Activated CD8-positive, alpha-beta memory T cell treated with anti-CD3 and anti-CD28 coated beads for 1 hour (primary cell): ENCODE results near the gene ECEL1.
"Not testable (repeated sequence)": the region's sequence is repeated elsewhere in the genome, so short reads cannot be mapped to it uniquely, and the experiment has no call there.

Source experiments
- DNase-seq, 2 donors: peaks; one replicate each; pipeline ENCODE4 v3.0.0-alpha.2; 2020; ENCODE audit warnings: low read depth in 1 of 2; ENCODE audit errors: extremely low read depth in 1 of 2

Gene ECEL1, protein sequence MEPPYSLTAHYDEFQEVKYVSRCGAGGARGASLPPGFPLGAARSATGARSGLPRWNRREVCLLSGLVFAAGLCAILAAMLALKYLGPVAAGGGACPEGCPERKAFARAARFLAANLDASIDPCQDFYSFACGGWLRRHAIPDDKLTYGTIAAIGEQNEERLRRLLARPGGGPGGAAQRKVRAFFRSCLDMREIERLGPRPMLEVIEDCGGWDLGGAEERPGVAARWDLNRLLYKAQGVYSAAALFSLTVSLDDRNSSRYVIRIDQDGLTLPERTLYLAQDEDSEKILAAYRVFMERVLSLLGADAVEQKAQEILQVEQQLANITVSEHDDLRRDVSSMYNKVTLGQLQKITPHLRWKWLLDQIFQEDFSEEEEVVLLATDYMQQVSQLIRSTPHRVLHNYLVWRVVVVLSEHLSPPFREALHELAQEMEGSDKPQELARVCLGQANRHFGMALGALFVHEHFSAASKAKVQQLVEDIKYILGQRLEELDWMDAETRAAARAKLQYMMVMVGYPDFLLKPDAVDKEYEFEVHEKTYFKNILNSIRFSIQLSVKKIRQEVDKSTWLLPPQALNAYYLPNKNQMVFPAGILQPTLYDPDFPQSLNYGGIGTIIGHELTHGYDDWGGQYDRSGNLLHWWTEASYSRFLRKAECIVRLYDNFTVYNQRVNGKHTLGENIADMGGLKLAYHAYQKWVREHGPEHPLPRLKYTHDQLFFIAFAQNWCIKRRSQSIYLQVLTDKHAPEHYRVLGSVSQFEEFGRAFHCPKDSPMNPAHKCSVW

DNA sequence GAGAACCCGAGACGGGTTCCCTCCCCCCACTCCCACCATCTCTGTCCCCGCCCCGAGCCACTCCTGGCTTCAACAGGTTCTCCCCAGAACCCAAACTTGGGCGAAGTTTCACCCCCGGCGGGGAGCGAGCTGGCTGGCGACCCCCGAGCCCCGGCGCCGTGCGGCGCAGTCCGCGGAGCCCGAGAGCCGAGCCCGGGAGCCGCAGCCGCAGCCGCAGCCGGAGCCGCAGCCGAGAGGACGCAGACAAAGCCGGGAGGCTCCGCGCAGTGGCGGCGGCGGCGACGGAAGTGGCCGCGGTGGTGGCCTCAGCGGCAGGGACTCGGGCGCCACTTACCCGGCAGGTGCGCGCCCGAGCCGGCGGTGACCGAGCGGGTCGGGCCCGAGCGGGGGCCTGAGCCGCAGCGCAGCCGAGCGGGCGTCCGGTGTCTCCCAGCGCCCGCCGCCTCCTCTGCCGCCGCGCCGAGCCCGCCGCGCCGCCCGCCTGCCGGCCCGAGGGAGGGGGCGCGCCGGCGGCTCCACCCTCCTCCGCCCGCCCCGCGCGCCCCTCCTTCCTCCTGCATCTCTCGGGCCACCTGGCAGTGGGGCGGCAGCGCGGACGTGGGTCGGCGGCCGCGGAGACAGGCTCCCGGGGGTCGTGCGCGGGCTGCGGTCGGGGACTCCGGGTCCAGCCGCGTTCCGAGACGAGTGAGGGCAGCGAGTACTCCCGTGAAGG, at the start of gene ECEL1:
Gene ECEL1, minus strand, starts transcription at position 450 of the 712 bp plus-strand sequence. CDS start 1,181 bp downstream, outside the sequence.
- DNase-seq: no peak

DNA sequence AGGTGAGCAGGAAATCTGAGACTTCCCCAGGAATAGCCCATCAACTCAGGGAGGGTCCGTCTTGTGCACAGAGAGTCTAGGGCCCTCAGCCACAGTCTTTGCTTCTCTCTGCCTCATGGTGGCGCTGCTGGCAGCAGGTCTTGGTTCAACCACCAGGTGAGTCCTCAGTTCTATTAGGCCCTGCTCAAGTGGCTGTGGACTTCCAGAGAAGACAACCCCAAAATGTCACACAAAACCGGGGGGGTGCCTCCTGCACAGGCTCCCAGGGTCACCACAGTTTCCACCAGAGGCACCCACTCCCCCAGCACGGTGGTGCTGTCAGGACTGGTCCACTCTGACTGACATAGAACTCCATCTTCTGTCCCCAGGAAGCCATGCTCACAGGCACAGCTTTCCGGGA, 49.4 kb upstream of the ECEL1 start:
- no peak for DNase-seq

DNA sequence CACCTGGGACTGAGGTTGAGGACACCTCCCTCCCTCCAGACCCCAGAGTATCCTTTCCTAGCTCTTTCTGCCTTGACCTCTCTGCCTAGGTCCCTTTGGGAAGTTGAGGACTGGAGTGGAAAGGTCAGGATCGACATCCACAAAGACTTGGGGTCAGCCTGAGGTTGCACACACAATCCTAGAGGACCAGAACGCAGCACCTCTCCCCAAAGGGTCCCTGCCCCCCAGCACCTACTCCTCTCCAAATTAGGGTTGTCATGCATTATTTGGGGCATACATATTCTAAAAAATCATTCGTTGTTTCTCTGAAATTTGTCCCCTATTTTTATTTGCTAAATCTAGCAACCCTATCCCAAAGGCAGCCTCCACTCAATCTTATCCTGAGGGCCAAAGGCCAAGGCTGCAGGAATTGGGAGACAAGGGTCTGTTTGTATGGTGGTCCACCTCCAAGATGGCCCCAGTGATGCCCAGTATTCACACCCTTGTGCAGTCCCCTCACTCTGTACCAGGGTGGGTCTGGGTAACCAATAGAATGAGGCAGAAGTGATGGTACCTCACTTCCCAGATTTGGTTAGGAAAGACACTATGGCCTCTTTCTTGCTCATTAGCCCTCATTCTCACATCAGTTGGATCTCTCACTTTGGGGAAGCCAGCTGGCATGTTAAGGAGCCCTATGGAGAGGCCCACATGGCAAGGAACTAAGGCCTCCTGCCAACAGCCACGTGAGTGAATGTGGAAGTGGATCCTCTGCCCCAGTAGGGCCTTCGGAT, 48.3 kb upstream of the ECEL1 start:
- no peak for DNase-seq

DNA sequence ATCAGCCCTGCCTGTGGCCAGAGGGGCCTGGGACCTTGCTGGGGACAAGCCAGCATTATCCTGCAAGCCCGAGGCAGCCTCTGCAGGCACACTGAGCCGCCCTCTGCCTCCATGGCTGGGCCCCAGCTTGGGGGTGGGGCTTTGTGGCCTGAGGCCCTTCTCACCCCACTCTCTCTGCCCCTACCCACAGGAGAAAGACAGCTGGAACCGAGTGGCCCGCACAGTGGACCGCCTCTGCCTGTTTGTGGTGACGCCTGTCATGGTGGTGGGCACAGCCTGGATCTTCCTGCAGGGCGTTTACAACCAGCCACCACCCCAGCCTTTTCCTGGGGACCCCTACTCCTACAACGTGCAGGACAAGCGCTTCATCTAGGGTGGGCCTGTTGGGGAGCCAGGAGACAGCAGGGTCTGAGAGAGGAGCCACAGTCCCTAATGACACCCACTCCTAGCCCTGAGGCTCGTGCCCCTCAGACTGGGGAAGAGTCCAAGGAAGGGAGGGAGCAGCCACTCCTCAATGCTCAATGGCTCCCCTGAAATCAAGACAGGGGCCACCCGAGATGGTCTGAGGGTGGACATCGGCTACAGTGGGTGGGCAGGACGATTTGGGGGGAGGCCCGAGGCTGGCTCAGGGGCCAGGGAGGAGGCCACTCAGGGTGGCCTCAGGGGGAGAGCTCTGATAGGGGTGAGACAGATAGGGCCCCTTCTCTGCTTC, 47.5 kb upstream of the ECEL1 start:
- DNase-seq: no peak

DNA sequence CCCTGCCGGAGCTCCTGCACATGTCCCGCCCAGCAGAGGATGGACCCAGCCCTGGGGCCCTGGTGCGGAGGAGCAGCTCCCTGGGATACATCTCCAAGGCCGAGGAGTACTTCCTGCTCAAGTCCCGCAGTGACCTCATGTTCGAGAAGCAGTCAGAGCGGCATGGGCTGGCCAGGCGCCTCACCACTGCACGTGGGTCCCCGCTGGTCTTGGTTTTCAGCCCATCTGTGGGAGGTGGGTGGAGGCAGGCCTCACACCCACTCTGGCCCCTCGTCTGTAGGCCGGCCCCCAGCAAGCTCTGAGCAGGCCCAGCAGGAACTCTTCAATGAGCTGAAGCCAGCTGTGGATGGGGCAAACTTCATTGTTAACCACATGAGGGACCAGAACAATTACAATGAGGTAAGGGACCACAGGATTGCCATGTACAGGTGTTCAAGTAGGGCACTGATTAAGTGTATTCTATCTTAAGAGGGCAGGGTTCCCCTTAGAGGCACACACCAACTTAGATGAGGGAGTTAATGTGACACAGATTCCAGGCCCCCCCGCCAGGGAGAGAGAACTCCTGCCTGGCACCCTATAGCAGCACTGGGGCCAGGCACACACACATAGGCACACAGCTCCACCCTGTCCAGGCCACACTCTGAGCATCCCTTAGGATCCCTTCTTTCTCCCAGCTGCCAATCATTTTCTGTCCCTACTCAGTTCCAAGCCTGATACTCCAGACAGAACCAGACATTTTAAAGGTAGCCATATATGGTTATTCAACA, 46.5 kb upstream of the ECEL1 start:
- DNase-seq: no peak

DNA sequence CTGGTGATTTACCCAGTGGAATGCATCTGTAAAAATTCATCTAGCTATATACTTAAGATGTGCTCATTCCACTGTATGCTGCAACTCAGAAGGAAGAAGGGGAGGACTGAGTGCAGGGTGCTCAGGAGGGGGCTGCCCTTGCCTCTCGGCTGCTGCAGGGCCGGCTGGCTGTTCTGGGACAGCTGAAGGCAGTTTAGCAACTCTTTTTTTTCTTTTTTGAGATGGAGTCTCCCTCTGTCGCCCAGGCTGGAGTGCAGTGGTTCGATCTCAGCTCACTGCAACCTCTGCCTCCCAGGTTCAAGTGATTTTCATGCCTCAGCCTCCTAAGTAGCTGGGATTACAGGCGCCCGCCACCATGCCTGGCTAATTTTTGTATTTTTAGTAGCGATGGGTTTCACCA, 45.2 kb upstream of the ECEL1 start:
- not testable (repeated sequence) for DNase-seq

DNA sequence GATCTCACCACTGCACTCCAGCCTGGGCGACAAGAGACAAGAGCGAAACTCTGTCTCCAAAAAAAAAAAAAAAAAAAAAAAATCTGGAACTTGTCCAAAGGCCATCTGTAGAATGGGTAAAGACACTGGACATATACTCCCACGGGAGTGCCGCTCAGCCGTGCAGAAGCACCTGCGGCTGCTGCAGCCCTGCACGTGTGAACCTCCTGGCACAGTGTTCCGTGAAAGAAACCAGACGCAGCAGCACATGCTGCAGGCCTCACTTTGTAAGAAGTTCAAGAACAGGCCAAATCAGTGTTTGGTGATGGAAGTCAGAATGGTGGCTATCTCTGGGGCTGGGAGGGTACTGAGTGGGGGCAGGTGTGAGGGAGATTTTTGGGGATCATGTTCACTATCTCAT, 44.8 kb upstream of the ECEL1 start:
- DNase-seq: no peak

DNA sequence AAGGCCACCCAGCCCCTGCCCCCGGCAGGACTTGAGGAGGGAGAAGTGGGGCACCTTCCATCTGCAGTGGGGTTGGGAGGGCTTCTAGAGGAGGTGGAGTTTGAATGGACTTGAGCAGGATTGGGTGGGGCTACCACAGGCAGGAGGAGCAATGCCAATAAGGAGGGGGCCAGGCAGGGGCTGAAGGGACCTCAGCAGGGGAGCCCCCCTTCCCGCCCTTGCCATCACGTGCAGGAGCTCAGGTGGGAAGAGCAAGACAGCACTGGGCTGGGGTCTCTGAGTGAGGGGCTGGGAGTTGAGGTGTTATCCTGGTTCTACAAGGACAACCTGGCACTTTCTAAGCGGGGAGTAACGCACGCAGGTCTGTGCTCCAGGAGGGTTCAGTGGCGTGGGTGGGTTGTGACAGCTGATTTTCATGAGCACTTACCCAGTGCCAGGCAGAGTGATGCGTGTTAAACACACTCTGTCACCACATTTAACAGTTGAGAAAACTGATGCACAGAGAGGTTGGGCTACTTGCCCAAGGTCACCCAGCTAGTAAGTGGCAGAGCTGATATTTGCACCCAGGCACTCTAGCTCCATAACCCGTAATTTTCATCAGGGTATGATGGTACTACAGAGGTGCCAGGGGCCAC, 43.1 kb upstream of the ECEL1 start:
- DNase-seq: no peak

DNA sequence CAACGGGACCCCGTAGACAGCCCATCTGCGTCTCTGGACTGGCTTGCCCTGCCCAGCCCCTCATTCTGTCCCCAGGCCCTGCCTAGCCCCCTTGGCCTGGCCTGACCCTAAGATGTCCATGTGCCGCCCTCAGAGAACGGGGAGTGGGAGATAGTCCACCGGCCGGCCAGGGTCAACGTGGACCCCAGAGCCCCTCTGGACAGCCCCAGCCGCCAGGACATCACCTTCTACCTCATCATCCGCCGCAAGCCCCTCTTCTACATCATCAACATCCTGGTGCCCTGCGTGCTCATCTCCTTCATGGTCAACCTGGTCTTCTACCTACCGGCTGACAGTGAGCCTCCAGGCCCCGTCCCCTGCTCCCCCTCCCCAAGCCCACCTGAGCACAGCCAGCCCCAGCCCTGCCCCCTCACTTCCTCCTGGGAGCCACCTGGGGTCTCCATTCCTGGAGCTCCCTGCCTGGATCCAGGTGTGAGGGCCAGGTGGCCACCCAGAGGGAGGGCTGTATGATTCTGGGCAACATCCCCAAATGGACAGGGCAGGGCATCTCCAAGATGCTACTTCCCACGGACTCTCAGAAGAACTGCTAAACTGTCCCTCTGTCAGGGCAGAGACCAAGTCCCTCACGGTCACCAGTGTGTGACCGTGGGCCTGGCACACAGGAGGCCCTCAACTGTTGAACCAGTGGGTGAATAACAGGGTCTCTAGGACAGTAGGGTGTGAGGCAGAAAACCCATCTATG, 42.3 kb upstream of the ECEL1 start:
- DNase-seq: no peak

DNA sequence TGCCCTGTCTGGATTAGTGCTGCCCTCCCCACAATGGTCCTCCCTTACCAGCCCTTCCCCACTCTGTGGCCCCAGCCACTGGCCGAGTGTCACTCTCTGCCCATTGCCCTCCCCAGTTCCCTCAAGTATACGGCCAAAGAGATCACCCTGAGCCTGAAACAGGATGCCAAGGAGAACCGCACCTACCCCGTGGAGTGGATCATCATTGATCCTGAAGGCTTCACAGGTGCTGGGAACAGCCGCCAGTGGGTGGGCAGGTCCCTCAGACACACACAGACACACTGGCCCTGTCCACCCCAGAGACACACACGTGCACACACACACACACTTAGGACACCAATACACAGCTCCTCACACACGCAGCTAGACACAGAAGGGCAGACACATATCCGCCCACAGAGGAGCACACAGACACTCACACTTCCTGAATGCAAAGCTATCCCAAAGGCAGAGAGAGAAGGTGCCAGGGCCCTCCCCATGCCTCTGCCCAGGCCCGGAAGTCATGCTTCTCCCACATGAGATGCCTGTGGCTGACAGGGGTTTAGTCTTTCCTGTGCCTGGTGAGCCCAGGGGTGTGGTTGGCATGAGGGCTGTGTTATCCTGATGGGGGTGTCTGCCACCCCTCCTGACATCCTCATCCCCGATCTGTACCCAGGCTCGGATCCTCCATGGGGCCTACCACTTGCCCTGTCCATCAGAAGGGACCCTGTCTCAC, 41.3 kb upstream of the ECEL1 start:
- no peak for DNase-seq

DNA sequence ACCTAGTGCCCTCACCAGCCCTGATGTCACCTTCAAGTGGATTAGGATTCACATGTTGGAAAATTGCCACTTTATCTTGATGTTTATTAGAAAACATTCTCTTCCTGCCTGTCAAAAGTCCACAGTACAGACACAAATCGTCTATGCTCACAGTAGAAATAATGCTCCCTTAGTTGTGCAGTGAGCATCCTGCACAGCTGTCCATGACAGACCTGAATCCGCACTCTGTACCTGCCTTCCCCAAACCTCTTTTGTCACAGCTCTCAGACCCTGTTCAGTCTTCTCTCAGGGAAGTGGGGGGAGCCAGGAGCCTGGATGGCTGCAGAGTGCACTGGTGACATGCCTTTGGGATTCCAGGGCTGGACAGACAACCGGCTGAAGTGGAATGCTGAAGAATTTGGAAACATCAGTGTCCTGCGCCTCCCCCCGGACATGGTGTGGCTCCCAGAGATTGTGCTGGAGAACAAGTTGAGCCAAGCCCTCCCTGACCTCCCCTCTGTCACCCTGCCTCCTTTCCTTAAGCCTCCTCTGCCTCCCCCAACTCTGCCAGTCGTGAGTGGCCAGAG, 40.4 kb upstream of the ECEL1 start:
- no peak for DNase-seq

DNA sequence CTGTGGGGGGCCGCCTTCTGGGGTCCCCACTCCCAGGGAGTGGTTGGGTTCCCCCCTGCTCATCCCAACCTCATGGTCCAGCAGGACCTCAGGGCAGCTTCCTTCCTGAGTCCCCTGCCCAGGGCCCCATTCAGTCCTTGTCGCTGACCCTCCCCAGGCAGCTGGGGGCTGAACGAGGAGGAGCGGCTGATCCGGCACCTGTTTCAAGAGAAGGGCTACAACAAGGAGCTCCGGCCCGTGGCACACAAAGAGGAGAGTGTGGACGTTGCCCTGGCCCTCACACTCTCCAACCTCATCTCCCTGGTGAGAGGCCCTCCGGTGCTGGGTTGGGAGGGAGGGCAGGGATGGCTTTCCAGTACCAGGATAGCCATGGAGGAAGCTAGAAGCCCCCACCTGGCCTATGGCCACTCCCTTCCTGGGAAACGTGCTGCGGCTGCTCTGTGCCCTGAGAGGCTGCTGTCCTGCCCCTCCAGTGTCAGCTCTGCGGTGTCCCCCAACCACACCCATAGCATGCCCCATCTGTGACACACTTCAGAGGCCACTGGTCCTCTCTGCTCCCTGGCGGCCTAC, 38.8 kb upstream of the ECEL1 start:
- no peak for DNase-seq

DNA sequence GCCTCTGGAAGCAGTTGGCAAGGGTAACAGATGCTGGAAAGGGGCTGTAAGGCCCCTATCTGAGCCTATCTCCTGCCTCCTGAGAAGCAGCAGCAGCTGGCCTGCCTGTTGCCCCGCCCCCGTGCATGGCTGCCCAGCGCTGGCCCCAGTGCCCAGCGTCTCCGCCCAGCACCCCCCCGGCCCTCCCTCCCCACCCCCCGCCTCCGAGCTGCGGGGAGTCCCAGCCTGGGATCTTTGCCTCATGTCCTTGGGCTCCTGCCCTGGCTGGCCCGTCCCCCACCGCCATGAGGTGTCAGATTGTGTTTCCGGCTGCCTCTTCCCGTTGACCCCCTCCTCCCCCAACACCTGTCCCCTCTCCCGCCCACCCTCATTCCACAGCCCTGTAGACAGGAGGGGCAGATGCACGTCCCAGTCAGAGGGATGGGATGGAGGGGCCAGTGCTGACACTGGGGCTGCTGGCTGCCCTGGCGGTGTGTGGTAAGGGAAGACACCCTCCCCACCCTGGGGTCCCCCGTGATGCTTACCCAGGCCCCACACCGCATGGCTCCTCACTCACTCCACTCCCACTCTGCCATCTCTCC, 38.2 kb upstream of the ECEL1 start, which contains the start of gene CHRND:
Gene CHRND, plus strand, starts transcription at position 370 of the 581 bp plus-strand sequence. Its CDS starts 56 bp downstream, at position 426.
- no peak for DNase-seq

DNA sequence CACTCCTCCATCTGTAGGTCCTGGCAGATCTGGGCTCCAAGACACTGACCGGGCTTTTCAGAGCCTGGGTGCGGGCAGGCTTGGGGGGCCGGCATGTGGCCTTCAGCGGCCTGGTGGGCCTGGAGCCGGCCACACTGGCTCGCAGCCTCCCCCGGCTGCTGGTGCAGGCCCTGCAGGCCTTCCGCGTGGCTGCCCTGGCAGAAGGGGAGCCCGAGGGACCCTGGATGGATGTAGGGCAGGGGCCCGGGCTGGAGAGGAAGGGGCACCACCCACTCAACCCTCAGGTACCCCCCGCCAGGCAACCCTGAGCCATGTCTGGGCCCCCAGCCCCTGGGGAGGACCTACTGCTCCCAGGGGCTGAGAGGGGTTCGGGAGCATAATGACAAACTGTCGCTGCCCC, 37.6 kb upstream of the ECEL1 start:
- DNase-seq: no peak

DNA sequence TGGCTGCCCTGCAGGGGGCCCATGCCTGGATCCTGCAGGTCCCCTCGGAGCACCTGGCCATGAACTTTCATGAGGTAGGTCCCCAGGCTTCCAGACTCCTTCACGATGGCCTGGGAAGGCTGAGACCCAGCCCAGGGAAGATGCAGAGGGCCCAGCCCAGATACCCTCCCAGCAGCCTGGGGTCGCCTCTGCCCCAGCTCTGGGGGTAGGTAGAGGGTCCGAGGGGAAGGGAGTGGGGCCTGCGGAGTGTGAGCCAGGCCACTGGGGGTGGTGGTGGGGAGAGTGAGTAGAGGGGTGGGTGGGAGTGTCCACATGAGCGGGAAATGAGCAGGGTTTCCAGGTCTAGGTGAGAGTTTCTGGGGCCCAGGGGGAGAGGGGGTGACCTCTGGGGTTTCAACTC, 37.1 kb upstream of the ECEL1 start:
- DNase-seq: no peak
